HS-5 (cell line): ENCODE results near the gene KCNAB1.
A peak's percentile ranks its signal among the peaks of the same experiment; 100 is the strongest.
"Not testable (repeated sequence)": the region's sequence is repeated elsewhere in the genome, so short reads cannot be mapped to it uniquely, and the experiment has no call there.

ENCODE experiments used
- DNase-seq: peaks from one replicate; pipeline ENCODE4 v3.0.0-alpha.2; 2012; ENCODE audit warnings: low read depth

KCNAB1 gene

GRCh38 chr3:156542101-156543042, 422.0 kb downstream of the KCNAB1 start:
- no peak for DNase-seq

- DNase-seq, result no peak
Measured at GRCh38 chr3:156543043-156543555, 422.7 kb downstream of the KCNAB1 start.

DNA sequence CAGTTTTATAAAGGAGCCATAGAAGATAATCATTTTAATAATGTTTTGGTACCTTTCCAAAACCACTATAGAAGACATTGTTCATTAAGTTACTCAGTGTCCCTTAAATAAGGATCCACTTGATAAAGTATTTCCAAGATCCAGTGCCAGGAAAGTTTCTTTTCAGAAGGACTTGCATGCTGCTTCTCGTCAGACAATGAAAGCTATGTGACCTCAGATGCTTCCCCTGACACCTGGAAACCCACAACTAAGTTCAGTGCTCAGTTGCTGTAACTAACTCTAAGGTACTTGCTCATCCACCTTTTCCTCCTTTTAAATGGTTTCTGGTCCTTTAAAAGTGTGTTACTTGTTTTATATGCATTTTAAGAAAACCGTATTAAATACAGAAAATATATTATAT, 427.3 kb downstream of the KCNAB1 start:
- no peak for DNase-seq

- DNase-seq, result no peak
Measured at GRCh38 chr3:156548041-156548687, 427.8 kb downstream of the KCNAB1 start.

DNA sequence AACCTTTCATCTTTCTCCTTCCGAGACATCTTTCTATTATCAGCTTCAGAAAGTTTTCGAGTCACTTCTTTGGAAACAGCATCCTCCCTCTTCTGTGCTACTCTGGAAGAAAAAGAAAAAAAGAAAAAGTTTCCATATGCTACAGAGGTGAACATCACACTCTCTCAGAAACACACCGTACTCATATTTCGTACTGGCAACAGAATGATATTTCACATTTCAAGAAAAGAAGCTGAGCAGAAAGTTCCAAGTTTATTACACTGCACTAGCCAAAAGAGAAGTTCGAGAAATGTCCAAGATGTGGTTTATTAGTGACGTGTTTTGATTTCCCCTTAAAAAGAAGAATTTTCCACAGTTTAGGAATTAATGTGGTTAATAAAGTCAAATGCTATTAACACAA, 428.5 kb downstream of the KCNAB1 start:
- no peak for DNase-seq

GRCh38 chr3:156551261-156551660, 430.9 kb downstream of the KCNAB1 start:
- peak; percentile 82 for DNase-seq

DNA sequence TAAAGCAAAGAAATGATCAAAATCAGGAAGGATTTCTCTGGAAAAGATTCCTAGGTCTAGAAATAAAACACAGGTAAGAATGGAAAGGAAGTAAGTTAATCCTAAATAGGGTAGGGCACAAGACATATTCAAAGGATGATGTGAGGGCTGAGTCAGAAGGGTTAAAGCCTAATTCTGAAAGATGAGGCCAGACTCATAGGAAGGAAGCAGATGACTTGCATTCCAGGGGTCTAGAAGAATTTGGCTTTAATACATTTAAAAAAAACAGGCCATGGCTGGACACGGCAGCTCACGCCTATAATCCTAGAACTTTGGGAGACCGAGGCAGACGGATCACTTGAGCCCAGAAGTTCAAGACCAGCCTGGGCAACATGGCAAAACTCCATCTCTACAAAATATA, 431.4 kb downstream of the KCNAB1 start:
- DNase-seq, result peak; percentile 95

GRCh38 chr3:156552973-156553372, 432.6 kb downstream of the KCNAB1 start:
- no peak for DNase-seq

- no peak for DNase-seq
Measured at GRCh38 chr3:156553705-156554356, 433.5 kb downstream of the KCNAB1 start.

GRCh38 chr3:156554515-156554841, 434.1 kb downstream of the KCNAB1 start:
- no peak for DNase-seq

- peak; percentile 96 for DNase-seq
Measured at GRCh38 chr3:156554842-156555687, 434.7 kb downstream of the KCNAB1 start, which contains the start of gene SSR3. TSS of gene SSR3 (minus strand) at chr3:156555117. CDS start at chr3:156555089, 28 bp downstream.

DNA sequence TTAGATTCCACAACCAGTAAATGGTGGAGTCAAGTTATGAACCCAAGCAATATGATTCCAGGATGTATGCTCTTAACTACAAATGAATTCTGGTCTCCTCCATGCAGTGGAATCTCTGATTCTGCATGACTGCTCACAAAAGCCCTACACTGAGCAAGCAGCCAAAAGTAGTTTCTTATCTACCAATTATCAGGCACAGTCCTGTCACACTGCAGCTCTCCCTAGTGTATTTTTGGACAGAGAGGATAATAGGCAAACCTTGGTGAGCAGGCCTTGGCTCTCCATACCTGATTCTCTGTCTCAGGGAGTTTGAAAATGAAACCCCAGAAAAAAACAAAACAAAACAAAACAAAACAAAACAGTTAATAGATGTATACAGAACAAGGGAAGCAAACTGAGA, 438.0 kb downstream of the KCNAB1 start:
- DNase-seq, result no peak

- DNase-seq, result no peak
Measured at GRCh38 chr3:156559321-156559720, 438.9 kb downstream of the KCNAB1 start.

DNA sequence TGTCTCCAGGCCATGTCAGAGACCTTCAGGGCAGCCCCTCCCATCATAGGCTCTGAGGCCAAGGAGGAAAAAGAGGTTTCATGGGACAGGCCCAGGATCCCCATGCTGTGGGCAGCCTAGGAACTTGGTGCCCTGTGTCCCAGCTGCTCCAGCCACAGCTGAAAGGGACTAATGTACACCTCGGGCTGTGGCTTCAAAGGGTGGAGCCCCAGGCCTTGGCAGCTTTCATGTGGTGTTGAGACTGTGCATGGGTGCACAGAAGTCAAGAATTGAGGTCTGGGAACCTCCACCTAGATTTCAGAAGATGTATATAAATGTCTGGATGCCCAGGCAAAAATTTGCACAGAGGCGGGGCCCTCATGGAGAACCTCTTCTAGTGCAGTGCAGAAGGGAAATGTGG, 441.2 kb downstream of the KCNAB1 start:
- DNase-seq, result no peak

- DNase-seq, result not testable (repeated sequence)
Measured at GRCh38 chr3:156562486-156562885, 442.1 kb downstream of the KCNAB1 start.

DNA sequence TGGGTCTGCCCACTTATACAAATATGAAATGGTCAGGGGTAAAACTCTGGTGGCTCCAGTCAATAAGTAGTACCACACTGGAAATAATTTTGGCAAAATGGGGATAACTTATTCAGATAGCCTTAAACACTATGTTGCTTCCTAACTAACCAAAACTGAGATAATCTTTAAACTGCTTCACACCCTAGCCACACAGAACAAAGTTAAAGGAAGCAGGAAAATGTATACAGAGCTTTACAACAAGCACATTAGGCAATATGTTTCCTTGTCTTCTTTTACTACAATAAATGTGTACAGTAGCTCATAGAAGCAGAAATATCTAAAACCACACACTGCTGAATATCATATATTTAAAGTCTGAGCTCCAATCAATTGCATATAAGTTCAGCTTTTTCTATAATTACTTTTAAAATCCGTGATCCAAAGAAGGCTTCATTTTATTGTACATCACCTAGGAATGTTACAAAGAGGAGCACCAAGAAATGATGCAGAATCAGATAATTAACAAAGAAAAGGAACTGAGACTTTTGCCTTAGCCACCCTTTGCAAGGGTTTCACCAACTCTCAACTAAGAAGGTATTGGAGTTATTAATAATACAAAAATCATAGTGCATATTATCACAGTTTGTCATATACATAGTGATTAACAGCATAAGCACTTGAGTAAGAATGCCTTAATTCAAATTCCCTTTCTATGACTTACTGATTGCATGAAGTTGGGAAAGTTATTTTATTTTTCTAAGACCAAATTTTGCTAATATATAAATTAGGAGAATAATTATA, 443.7 kb downstream of the KCNAB1 start:
- DNase-seq, result no peak

DNA sequence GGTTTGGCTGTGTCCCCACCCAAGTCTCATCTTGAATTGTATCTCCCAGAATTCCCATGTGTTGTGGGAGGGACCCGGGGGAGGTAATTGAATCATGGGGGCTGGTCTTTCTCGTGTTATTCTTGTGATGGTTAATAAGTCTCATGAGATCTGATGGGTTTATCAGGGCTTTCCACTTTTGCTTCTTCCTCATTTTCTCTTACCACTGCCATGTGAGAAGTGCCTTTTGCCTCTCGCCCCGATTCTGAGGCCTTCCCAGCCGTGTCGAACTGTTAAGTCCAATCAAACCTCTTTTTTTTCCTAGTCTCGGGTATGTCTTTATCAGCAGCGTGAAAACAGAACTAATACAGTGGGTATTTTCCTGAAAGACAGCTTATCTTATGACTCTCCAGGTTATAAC, 448.6 kb downstream of the KCNAB1 start:
- not testable (repeated sequence) for DNase-seq

DNA sequence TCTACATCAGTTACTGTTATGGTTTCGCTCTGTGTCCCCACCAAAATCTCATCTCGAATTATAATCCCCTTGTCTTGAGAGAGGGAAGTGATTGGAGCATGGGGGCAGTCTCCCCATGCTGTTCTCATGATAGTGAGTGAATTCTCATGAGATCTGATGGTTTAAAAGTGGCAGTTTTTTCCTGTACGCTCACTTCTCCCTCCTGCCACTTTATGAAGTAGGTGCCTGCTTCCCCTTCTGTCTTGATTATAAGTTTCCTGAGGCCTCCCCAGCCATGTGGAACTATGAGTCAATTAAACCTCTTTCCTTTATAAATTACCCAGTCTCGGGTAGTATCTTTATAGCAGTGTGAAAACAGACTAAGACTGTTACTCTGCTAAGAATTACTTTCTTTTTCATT, 449.5 kb downstream of the KCNAB1 start:
- DNase-seq, result not testable (repeated sequence)

- DNase-seq, result no peak
Measured at GRCh38 chr3:156575641-156576040, 455.3 kb downstream of the KCNAB1 start.

GRCh38 chr3:156576051-156576450, 455.7 kb downstream of the KCNAB1 start:
- DNase-seq, result no peak
